Melanocyte of skin (primary cell): ENCODE measurements around the gene TLR1. TPM values are rescaled to one million over a fixed set of nuclear protein-coding genes. Genes with fewer than 3 reads are reported as not detected.

ENCODE experiments used
- small RNA-seq, 2 donors: library from RNA; depleted of rRNA; stranded (forward); fragments of <200 nt; gene quantifications; one replicate each; pipeline ENCODE3, GENCODE V24; 2012
- total RNA-seq, 2 donors: library from RNA; depleted of rRNA; stranded (reverse); fragments of >200 nt; gene quantifications; 2 replicates each; pipeline ENCODE4 v1.2.3, GENCODE V29; 2012

Gene TLR1
- total RNA-seq = 10 to 100 TPM in 1 of 2 donors, 1 to 10 TPM in 1; 6.3 to 29.6 TPM

GRCh38 chr4:38804654-38805295 is at the start of gene TLR1:
TLR1 (minus strand) TSS chr4:38804791; CDS start chr4:38798831, 5,960 bp downstream.

GRCh38 chr4:38782452-38783108 is 22.0 kb downstream of the TLR1 start, which contains the start of gene TLR10:
TLR10 (minus strand) TSS chr4:38782990; CDS start chr4:38775590, 7,400 bp downstream.

Small RNAs within 50 kb of the gene (small RNA-seq; reads per million reads assigned to genes)
- 0 reads per million in 2 donors for gene RNA5SP158

Other genes starting within 250 kb of the TLR1 start
- gene KLF3, start 140.6 kb downstream of the TLR1 start, total RNA-seq = 10 to 100 TPM; 13.0 to 14.1 TPM
- under 1 TPM in 1 of 2 donors, not detected in 1; under 0.01 TPM for gene TLR10, start 21.8 kb downstream of the TLR1 start, total RNA-seq
- 10 to 100 TPM in 1 of 2 donors, 1 to 10 TPM in 1; 5.0 to 18.9 TPM for gene TLR6, start 52.0 kb upstream of the TLR1 start, total RNA-seq
- gene FAM114A1, start 63.0 kb upstream of the TLR1 start, total RNA-seq = 100 to 1,000 TPM in 1 of 2 donors, 10 to 100 TPM in 1; 98.4 to 121 TPM
- gene TMEM156, start 227.6 kb upstream of the TLR1 start, total RNA-seq = not detected